Lower leg skin (tissue), 4 donors: ENCODE results near the gene IFNA5. TPM values are rescaled to one million over a fixed set of nuclear protein-coding genes. Genes with fewer than 3 reads are reported as not detected.

Source experiments
- DNase-seq, 2 donors: peaks; one replicate each; pipeline ENCODE4 v3.0.0-alpha.2; 2019; ENCODE audit warnings: low spot score in 2 of 2
- H3K4me3 ChIP-seq: fragments of 200-600 bp; sonication (generic); 2 replicates; pipeline ENCODE4 v1.5.1; 2017; ENCODE audit warnings: mild to moderate bottlenecking, low read depth; ENCODE audit not compliant: poor library complexity, severe bottlenecking
- CTCF ChIP-seq, 3 donors: fragments of 450-650 bp; IDR thresholded peaks; one replicate each; pipeline ENCODE4 v1.5.1; 2016; ENCODE audit warnings: antibody characterized with exemption in 3 of 3, mild to moderate bottlenecking in 3 of 3, moderate library complexity in 2 of 3
- POLR2A ChIP-seq, 2 donors: fragments of 450-650 bp; IDR thresholded peaks; one replicate each; pipeline ENCODE4 v1.6.1; 2016 to 2017; ENCODE audit warnings: antibody characterized with exemption in 2 of 2, mild to moderate bottlenecking in 1 of 2, moderate library complexity in 1 of 2
- WGBS, 2 donors: methylation state at CpG; one replicate each; pipeline ENCODE4 v1.1.5; 2018; 5-methylcytosine and 5-hydroxymethylcytosine counted together
- intact Hi-C: fragments of 100-400 bp; cut with DNase I; formaldehyde crosslinking; loops from one replicate; pipeline ENCODE4 v1.15.0; 2023; ENCODE audit warnings: low total_unique reads
- total RNA-seq, 4 donors: library from RNA; depleted of rRNA; stranded (reverse); fragments of >200 nt; gene quantifications; one replicate each; pipeline ENCODE4 v1.1.0, GENCODE V29; 2016

Gene IFNA5
- total RNA-seq, 4 donors from 2014 or later, result not detected

- no peak overlapping the region for H3K4me3 ChIP-seq
- intact Hi-C loops, result no loop called here
- no peak for DNase-seq
- WGBS, 2 donors, result 57 to 64% methylated on average over 4 of the region's 4 CpGs
- TF ChIP-seq CTCF (IDR thresholded peaks at IDR 0.05) (no peak), POLR2A (IDR thresholded peaks at IDR 0.05) (no peak)
Measured at GRCh38 chr9:21267485-21268346, 37.4 kb downstream of the IFNA5 start.

DNA sequence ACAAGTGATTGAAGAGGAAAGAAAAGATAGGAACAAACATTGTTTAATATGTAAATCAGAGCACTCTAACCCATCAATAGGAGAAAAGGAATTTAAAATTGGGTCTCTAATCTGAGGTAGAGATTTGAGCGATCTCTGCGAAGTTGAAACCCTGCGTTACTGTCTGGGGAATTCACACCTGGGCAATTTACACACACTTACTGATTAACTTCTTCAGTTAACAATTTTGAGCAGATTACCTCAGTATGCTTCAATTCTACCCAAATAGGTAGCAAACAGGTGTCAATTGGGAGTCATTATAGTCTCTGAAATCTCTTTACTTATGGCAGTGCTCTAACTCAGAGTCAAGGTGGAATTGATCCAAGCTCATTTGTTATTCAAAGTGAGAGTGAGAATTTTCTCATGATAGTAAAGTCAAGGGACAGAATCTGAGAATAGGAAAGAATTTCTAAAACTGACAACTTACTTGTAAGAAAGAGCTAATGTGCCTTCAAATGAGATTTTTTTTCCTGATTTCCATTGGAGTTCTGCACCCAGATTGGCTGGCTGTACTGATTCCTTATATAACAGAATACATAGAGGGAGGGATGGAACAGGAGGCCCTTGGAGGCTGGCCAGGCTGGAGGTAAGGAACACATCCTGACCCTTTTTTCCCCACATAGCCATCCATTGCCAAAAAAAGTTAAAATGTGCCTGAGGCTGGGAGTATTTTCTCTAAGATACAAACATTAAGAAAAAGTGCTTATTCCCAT, 38.2 kb downstream of the IFNA5 start:
- 31 to 44% methylated on average over 3 of the region's 3 CpGs for WGBS, 2 donors
- no peak overlapping the region for H3K4me3 ChIP-seq
- intact Hi-C loops, result no loop called here
- TF ChIP-seq CTCF (IDR thresholded peaks at IDR 0.05) (no peak), POLR2A (IDR thresholded peaks at IDR 0.05) (no peak)
- DNase-seq, result no peak

DNA sequence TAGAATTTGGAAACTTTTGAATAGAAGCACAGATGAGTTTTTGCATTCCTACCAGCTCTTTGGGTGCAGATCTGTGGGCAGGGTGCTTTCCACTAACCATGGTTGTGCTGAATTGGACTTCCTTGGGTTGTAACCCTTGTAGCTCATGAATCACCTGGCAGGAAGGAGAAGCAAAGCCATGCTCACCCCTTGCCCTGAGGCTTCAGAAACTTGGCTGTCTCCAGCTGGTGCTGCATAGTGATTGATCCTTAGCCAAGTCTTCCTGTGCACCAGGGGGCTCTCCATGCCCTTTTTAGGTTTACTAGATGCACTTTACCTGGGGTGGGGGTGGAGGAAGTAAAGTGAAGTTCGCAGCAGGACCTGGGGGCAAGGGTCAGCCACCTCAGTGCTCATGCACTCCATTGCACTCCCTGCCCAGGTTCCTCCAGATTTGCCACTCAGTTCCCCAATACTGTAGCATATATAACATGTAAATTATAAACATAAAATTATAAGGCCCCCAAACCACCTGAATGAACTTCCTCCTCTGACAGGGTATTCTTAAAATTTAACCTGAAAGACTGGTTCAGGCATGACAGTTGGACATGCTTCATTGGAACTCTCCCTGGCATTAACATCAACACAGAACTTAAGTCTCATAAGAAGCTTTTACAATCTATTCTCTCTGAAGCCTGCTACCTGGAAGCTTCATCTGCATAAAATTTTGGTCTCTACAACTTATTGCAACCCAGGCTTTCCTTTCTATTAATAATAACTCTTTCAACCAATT, 39.5 kb downstream of the IFNA5 start:
- 6 to 8% methylated on average over 1 of the region's 1 CpG for WGBS, 2 donors
- H3K4me3 ChIP-seq, result no peak overlapping the region
- no peak for DNase-seq
- TF ChIP-seq CTCF (IDR thresholded peaks at IDR 0.05) (no peak), POLR2A (IDR thresholded peaks at IDR 0.05) (no peak)
- intact Hi-C loops, result no loop called here

GRCh38 chr9:21255538-21256212, 49.4 kb downstream of the IFNA5 start:
- H3K4me3 ChIP-seq, result no peak overlapping the region
- WGBS, 2 donors, result 69 to 94% methylated on average over 5 of the region's 5 CpGs
- intact Hi-C loops, result no loop called here
- no peak for DNase-seq
- TF ChIP-seq POLR2A (IDR thresholded peaks at IDR 0.05) (no peak), CTCF (IDR thresholded peaks at IDR 0.05) (no peak)

Other genes starting within 250 kb of the IFNA5 start
- gene IFNB1, start 227.4 kb downstream of the IFNA5 start, total RNA-seq, result not detected
- not detected for gene IFNW1, start 163.5 kb downstream of the IFNA5 start, total RNA-seq
- gene IFNA21, start 138.7 kb downstream of the IFNA5 start, total RNA-seq, result not detected
- gene IFNA4, start 117.7 kb downstream of the IFNA5 start, total RNA-seq, result not detected
- not detected for gene IFNA7, start 103.1 kb downstream of the IFNA5 start, total RNA-seq
- gene IFNA10, start 98.2 kb downstream of the IFNA5 start, total RNA-seq, result not detected
- not detected for gene IFNA16, start 88.0 kb downstream of the IFNA5 start, total RNA-seq
- not detected for gene IFNA17, start 77.1 kb downstream of the IFNA5 start, total RNA-seq
- not detected for gene IFNA14, start 65.3 kb downstream of the IFNA5 start, total RNA-seq
- 10 to 100 TPM; 12.0 to 17.8 (median 15.3) TPM for gene KLHL9, start 30.1 kb upstream of the IFNA5 start, total RNA-seq
- not detected for gene IFNA6, start 45.6 kb upstream of the IFNA5 start, total RNA-seq
- gene IFNA13, start 62.7 kb upstream of the IFNA5 start, total RNA-seq, result not detected
- gene IFNA2, start 80.1 kb upstream of the IFNA5 start, total RNA-seq, result not detected
- gene IFNA8, start 103.8 kb upstream of the IFNA5 start, total RNA-seq, result not detected
- not detected for gene IFNA1, start 135.1 kb upstream of the IFNA5 start, total RNA-seq
- gene IFNE, start 177.0 kb upstream of the IFNA5 start, total RNA-seq, result not detected